Amygdala (tissue), 56 donors: Measurements from ENCODE around the gene HOXB4.

Source experiments
- DNase-seq, 56 donors: peaks; one replicate each; lab custom pipeline; 2025; lab: John Stamatoyannopoulos, UW

The HOXB4 gene

GRCh38 chr17:48590607-48591161 is 12.5 kb upstream of the HOXB4 start:
- no peak for DNase-seq

- no peak for DNase-seq
Measured at GRCh38 chr17:48589831-48590606, 11.9 kb upstream of the HOXB4 start, which contains the start of gene HOXB3. Gene HOXB3, minus strand, starts transcription at chr17:48590241. Its CDS starts 37,767 bp downstream, at chr17:48552474.

- no peak for DNase-seq
Measured at GRCh38 chr17:48589060-48589830, 11.1 kb upstream of the HOXB4 start.

GRCh38 chr17:48588528-48588927 is 10.4 kb upstream of the HOXB4 start:
- no peak for DNase-seq

- no peak for DNase-seq
Measured at GRCh38 chr17:48588074-48588415, 9.9 kb upstream of the HOXB4 start.

- DNase-seq, result no peak
Measured at GRCh38 chr17:48587276-48588073, 9.3 kb upstream of the HOXB4 start.

GRCh38 chr17:48586355-48587258 is 8.5 kb upstream of the HOXB4 start:
- DNase-seq, result no peak

GRCh38 chr17:48584223-48584741 is 6.1 kb upstream of the HOXB4 start:
- DNase-seq, result no peak

- no peak for DNase-seq
Measured at GRCh38 chr17:48583708-48584222, 5.6 kb upstream of the HOXB4 start.

- no peak for DNase-seq
Measured at GRCh38 chr17:48582750-48583069, 4.6 kb upstream of the HOXB4 start.

GRCh38 chr17:48579760-48580554 is 1.8 kb upstream of the HOXB4 start:
- DNase-seq, result no peak

GRCh38 chr17:48579471-48579759 is 1.3 kb upstream of the HOXB4 start:
- DNase-seq, result no peak

- no peak for DNase-seq
Measured at GRCh38 chr17:48578616-48579470, 693 bp upstream of the HOXB4 start.

- no peak for DNase-seq
Measured at GRCh38 chr17:48577330-48577945, 712 bp downstream of the HOXB4 start.

- DNase-seq, result no peak
Measured at GRCh38 chr17:48576479-48577309, 1.5 kb downstream of the HOXB4 start.

- no peak for DNase-seq
Measured at GRCh38 chr17:48575673-48576478, 2.3 kb downstream of the HOXB4 start.
